GM19099 (cell line): ENCODE data around the gene PSMB10.
A peak's percentile ranks its signal among the peaks of the same experiment; 100 is the strongest.

Experiments used
- POLR2A ChIP-seq: IDR thresholded peaks from 3 replicates; pipeline ENCODE4 v1.6.1; 2011; ENCODE audit warnings: low read depth; ENCODE audit not compliant: insufficient read length; ENCODE audit errors: extremely low read depth

PSMB10 gene

GRCh38 chr16:67949645-67950044 lies 13.0 kb upstream of the PSMB10 start:
- no peak for TF ChIP-seq POLR2A

- no peak for TF ChIP-seq POLR2A
Observed at GRCh38 chr16:67948015-67948414, 11.4 kb upstream of the PSMB10 start.

GRCh38 chr16:67946966-67947558 lies 10.4 kb upstream of the PSMB10 start:
- TF ChIP-seq POLR2A, result peak; percentile 26

GRCh38 chr16:67946128-67946569 lies 9.5 kb upstream of the PSMB10 start:
- no peak for TF ChIP-seq POLR2A

GRCh38 chr16:67945392-67945933 lies 8.8 kb upstream of the PSMB10 start:
- TF ChIP-seq POLR2A, result no peak

GRCh38 chr16:67944690-67945391 lies 8.2 kb upstream of the PSMB10 start:
- no peak for TF ChIP-seq POLR2A

GRCh38 chr16:67943619-67944504 lies 7.2 kb upstream of the PSMB10 start, which contains the start of gene LCAT:
Gene LCAT, minus strand, starts transcription at chr16:67944120. Its CDS starts 19 bp downstream, at chr16:67944101.
- TF ChIP-seq POLR2A, result no peak

- no peak for TF ChIP-seq POLR2A
Observed at GRCh38 chr16:67943256-67943618, 6.6 kb upstream of the PSMB10 start.

- TF ChIP-seq POLR2A, result no peak
Observed at GRCh38 chr16:67942510-67943255, 6.0 kb upstream of the PSMB10 start.

- TF ChIP-seq POLR2A, result no peak
Observed at GRCh38 chr16:67942200-67942509, 5.5 kb upstream of the PSMB10 start.

- TF ChIP-seq POLR2A, result no peak
Observed at GRCh38 chr16:67941469-67942199, 5.0 kb upstream of the PSMB10 start.

- no peak for TF ChIP-seq POLR2A
Observed at GRCh38 chr16:67940446-67941089, 3.9 kb upstream of the PSMB10 start.

GRCh38 chr16:67939507-67940445 lies 3.1 kb upstream of the PSMB10 start:
- no peak for TF ChIP-seq POLR2A
